Natural killer cell treated with Interleukin-12 subunit alpha and Interleukin-12 subunit beta and Interleukin-15 and Interleukin-18, amount 100 ng/mL, for 72 hours (primary cell): ENCODE data around the gene MYLK. TPM values are rescaled to one million over a fixed set of nuclear protein-coding genes. Genes with fewer than 3 reads are reported as not detected.
A peak's percentile ranks its signal among the peaks of the same experiment; 100 is the strongest.

Source experiments
- ATAC-seq, 2 donors: fragments of 150-1000 bp; cut with Tn5 transposase in 1 of 2; sonication (Bioruptor Pico), chemical (Tn5 transposase) in 1 of 2; 2 replicates each; pipeline ENCODE4 v1.10.0; 2021
- DNase-seq: peaks from one replicate; pipeline ENCODE4 v3.0.0; 2022; ENCODE audit warnings: low spot score
- H3K27ac Mint-ChIP-seq, 2 donors: 1 replicate in 1 of 2; 2 replicates in 1 of 2; pipeline ENCODE4 v1.8.0; 2022; ENCODE audit warnings: mixed read lengths in 2 of 2, mild to moderate bottlenecking in 1 of 2, moderate library complexity in 1 of 2
- H3K27me3 Mint-ChIP-seq, 2 donors: 1 replicate in 1 of 2; 2 replicates in 1 of 2; pipeline ENCODE4 v1.8.0; 2022; ENCODE audit warnings: mixed read lengths in 2 of 2
- H3K36me3 Mint-ChIP-seq: one replicate; pipeline ENCODE4 v1.8.0; 2022; ENCODE audit warnings: mixed read lengths
- H3K4me1 Mint-ChIP-seq, 2 donors: 1 replicate in 1 of 2; 2 replicates in 1 of 2; pipeline ENCODE4 v1.8.0; 2022; ENCODE audit warnings: low read depth in 2 of 2, mixed read lengths in 2 of 2, mild to moderate bottlenecking in 1 of 2
- H3K4me3 Mint-ChIP-seq: one replicate; pipeline ENCODE4 v1.8.0; 2022; ENCODE audit warnings: mixed read lengths
- H3K9me3 Mint-ChIP-seq: 2 replicates; pipeline ENCODE4 v1.8.0; 2022; ENCODE audit warnings: mixed read lengths
- total RNA-seq, 2 donors: library from RNA; stranded (reverse); gene quantifications; one replicate each; pipeline ENCODE4 v1.2.3, GENCODE V29; 2022

Gene MYLK
- total RNA-seq, 2 donors from 2014 or later: 0.12 to 0.14 TPM

GRCh38 chr3:123762805-123763204 lies 121.3 kb downstream of the MYLK start:
- Mint-ChIP-seq H3K4me3 (no peak overlapping the region), H3K36me3 (no peaks in the 10 kb centered on the region), H3K27me3 (peaks cover 6 to 25% of the 10 kb centered on the region in 2 donors), H3K9me3 (no peaks in the 10 kb centered on the region), H3K27ac (no peak overlapping the region), H3K4me1 (peaks cover 0 to 3% of the 10 kb centered on the region in 2 donors)
- DNase-seq (no peak), ATAC-seq (no peak)

DNA sequence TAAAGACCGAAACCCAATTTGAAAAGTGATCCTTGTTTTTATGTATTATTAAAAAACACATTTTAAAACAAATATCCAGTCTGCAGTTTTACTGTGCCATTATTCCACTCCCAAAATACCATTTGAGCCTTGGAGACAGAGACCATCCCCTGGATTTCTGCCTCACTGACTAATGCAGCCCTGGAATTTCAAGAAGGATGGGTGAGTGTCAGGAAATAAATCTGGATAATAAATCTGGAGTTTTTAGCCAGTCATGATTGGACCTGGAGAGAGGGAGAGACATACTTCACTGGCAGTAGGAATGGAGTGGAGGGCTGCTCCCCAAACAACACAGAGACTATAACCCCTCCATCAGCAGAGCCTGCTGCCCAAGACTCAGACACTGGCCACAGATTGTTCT lies 123.3 kb downstream of the MYLK start:
- peaks cover 9 to 34% of the 10 kb centered on the region in 2 donors for H3K27me3 Mint-ChIP-seq
- DNase-seq (no peak), ATAC-seq (no peak)
- H3K36me3 Mint-ChIP-seq: no peaks in the 10 kb centered on the region
- H3K4me1 Mint-ChIP-seq: peaks cover 0 to 11% of the 10 kb centered on the region in 2 donors
- H3K4me3 Mint-ChIP-seq: no peak overlapping the region
- no peaks in the 10 kb centered on the region for H3K9me3 Mint-ChIP-seq
- H3K27ac Mint-ChIP-seq: no peak overlapping the region

- Mint-ChIP-seq H3K27me3 (peaks cover 9 to 33% of the 10 kb centered on the region in 2 donors), H3K36me3 (no peaks in the 10 kb centered on the region), H3K4me3 (no peak overlapping the region), H3K4me1 (peaks cover 0 to 8% of the 10 kb centered on the region in 2 donors), H3K9me3 (no peaks in the 10 kb centered on the region), H3K27ac (no peak overlapping the region)
- DNase-seq: no peak
- no peak for ATAC-seq
These were observed 124.3 kb downstream of the MYLK start for GRCh38 chr3:123759871-123760270.

- no peak for DNase-seq
- H3K4me1 Mint-ChIP-seq: peaks cover 0 to 8% of the 10 kb centered on the region in 2 donors
- no peak overlapping the region for H3K4me3 Mint-ChIP-seq
- peaks cover 6 to 27% of the 10 kb centered on the region in 2 donors for H3K27me3 Mint-ChIP-seq
- no peaks in the 10 kb centered on the region for H3K36me3 Mint-ChIP-seq
- no peaks in the 10 kb centered on the region for H3K9me3 Mint-ChIP-seq
- no peak overlapping the region for H3K27ac Mint-ChIP-seq
- no peak for ATAC-seq
These were observed 124.8 kb downstream of the MYLK start for GRCh38 chr3:123759311-123759710.

DNA sequence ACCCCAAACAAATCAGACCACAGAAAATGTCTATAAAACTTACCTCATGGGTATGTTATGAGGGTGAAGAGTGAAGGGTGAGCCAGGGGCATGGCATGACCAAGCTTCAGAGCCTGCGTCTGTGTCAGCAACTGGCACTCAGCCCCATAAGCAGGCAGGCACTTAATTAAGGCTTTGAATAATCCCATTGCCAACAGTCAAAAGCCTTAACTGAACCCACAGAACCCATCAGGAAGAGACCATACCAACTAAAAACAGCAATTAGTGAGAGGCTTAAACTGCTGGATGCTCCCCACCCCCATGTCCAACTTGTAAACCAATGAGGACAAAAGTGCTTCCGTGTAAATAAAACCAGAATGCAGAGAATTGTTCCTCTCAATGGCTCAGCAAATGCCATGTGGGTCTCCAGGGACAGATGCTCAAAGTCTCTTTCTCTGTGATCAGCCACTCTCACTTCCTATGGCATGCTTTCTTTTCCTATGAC lies 126.0 kb downstream of the MYLK start:
- no peak for DNase-seq
- H3K36me3 Mint-ChIP-seq: no peaks in the 10 kb centered on the region
- H3K27me3 Mint-ChIP-seq: peaks cover 6 to 20% of the 10 kb centered on the region in 2 donors
- H3K27ac Mint-ChIP-seq: no peak overlapping the region
- H3K9me3 Mint-ChIP-seq: no peaks in the 10 kb centered on the region
- no peak overlapping the region for H3K4me3 Mint-ChIP-seq
- peaks cover 0 to 8% of the 10 kb centered on the region in 2 donors for H3K4me1 Mint-ChIP-seq
- no peak for ATAC-seq

DNA sequence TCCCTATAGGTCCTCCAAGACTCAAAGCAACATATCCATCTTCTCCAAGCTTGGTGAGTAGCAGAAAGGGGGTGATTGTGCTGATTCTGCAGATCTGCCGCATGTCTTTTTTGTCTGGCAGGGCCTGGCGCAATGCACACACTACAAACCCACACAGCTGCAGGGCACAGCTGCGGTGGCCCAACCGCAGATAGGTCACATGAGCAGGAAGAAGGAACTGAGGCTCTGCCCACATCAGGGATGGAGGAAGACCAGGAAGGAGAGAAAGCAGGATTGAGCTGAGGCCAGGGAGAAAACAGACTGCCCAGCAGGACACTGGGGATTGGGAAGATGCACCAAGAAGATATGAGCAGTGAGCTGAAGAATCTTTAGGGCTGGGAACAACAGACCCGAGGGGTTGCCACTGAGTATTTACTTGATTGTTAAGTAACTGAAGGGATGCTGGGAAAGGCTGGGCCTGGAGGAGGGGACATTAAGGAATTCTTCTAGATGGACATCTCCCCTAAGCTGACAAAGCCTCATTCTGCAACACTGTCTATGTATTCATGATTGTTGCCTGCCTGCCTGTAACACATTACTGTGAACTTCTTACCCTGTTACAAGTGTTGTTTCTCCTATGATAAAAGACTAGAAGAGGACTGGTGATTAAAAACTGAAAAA lies 126.7 kb downstream of the MYLK start:
- no peak for DNase-seq
- no peaks in the 10 kb centered on the region for H3K36me3 Mint-ChIP-seq
- peaks cover 0 to 8% of the 10 kb centered on the region in 2 donors for H3K4me1 Mint-ChIP-seq
- no peak for ATAC-seq
- no peak overlapping the region for H3K27ac Mint-ChIP-seq
- no peaks in the 10 kb centered on the region for H3K9me3 Mint-ChIP-seq
- peaks cover 6 to 13% of the 10 kb centered on the region in 2 donors for H3K27me3 Mint-ChIP-seq
- no peak overlapping the region for H3K4me3 Mint-ChIP-seq

GRCh38 chr3:123755501-123755900 lies 128.6 kb downstream of the MYLK start:
- H3K4me1 Mint-ChIP-seq: peaks cover 0 to 8% of the 10 kb centered on the region in 2 donors
- DNase-seq (no peak), ATAC-seq (no peak)
- no peak overlapping the region for H3K27ac Mint-ChIP-seq
- peaks cover 6 to 19% of the 10 kb centered on the region in 2 donors for H3K27me3 Mint-ChIP-seq
- H3K9me3 Mint-ChIP-seq: no peaks in the 10 kb centered on the region
- no peaks in the 10 kb centered on the region for H3K36me3 Mint-ChIP-seq
- H3K4me3 Mint-ChIP-seq: no peak overlapping the region

DNA sequence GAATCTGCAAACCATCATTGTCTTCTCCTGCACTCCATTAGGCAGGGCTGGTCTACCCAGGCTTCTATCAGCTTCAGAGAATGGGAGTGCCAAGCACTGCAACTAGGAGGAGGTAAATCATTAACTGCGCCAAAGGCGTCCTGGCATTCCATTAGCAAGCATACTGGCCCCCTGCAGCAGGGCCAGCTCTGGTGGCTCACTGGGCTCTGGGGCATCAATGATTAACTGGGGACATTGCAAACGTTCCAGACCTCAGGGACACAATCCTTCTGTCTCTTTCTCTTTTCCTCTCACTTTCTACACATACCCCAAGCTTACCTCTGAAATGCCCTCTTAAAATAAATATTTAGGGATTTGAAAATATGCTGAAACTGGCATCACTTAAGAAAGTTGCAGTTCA lies 129.0 kb downstream of the MYLK start:
- H3K4me1 Mint-ChIP-seq: peaks cover 0 to 8% of the 10 kb centered on the region in 2 donors
- H3K27ac Mint-ChIP-seq: no peak overlapping the region
- ATAC-seq (no peak), DNase-seq (no peak)
- H3K36me3 Mint-ChIP-seq: no peaks in the 10 kb centered on the region
- H3K27me3 Mint-ChIP-seq: peaks cover 6 to 19% of the 10 kb centered on the region in 2 donors
- H3K4me3 Mint-ChIP-seq: no peak overlapping the region
- H3K9me3 Mint-ChIP-seq: no peaks in the 10 kb centered on the region

DNA sequence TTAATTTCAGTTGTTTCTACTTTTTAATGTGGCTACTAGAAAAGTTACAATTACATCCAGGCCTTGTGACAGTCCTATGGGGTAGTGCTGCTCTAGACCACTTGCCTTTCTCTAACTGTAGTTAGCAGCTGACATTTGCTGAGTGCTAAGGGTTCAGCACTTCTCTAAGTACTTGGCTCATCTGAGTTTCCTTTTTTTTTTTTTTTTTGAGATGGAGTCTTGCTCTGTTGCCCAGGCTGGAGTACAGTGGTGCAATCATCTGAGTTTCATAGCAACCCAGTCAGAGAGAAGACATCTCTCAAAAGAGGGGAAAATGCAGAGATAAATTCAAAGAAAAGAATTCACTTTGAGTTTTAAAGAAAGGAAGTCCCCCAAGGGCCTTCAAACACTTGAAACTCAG lies 130.8 kb downstream of the MYLK start:
- peaks cover 3 to 19% of the 10 kb centered on the region in 2 donors for H3K27me3 Mint-ChIP-seq
- peaks cover 0 to 8% of the 10 kb centered on the region in 2 donors for H3K4me1 Mint-ChIP-seq
- H3K9me3 Mint-ChIP-seq: no peaks in the 10 kb centered on the region
- ATAC-seq (no peak), DNase-seq (no peak)
- no peak overlapping the region for H3K27ac Mint-ChIP-seq
- H3K36me3 Mint-ChIP-seq: no peaks in the 10 kb centered on the region
- H3K4me3 Mint-ChIP-seq: no peak overlapping the region

DNA sequence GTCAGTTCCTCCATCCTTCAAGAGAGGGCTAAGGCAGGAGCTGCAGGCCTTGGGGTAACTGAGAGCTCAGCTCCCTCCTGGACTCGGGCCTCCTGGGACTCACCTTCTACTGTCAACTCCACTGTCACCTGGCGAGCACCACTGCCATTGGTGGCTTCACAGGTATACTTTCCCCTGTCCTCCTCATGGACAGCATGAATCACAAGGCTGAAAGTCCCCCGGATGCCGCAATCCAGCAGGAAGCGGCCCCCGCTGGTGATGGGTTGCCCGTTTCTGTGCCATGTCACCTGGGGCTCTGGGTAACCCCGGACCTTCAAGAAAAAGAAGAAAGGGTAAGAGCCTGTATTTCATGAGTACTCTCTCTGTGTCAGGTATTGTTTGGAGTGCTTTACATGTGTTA lies 131.9 kb downstream of the MYLK start:
- Mint-ChIP-seq H3K27me3 (peaks cover 1 to 10% of the 10 kb centered on the region in 2 donors), H3K4me1 (peaks cover 0 to 5% of the 10 kb centered on the region in 2 donors), H3K9me3 (no peaks in the 10 kb centered on the region), H3K36me3 (no peaks in the 10 kb centered on the region), H3K27ac (no peak overlapping the region), H3K4me3 (no peak overlapping the region)
- ATAC-seq (peak in 1 of 2 donors; percentile 38), DNase-seq (no peak)

GRCh38 chr3:123751433-123751832 lies 132.7 kb downstream of the MYLK start:
- Mint-ChIP-seq H3K27me3 (peaks cover 3 to 14% of the 10 kb centered on the region in 2 donors), H3K4me1 (peaks cover 0 to 1% of the 10 kb centered on the region in 2 donors), H3K27ac (no peak overlapping the region), H3K4me3 (no peak overlapping the region), H3K36me3 (no peaks in the 10 kb centered on the region), H3K9me3 (no peaks in the 10 kb centered on the region)
- DNase-seq (no peak), ATAC-seq (no peak)

GRCh38 chr3:123750659-123751420 lies 133.3 kb downstream of the MYLK start:
- Mint-ChIP-seq H3K9me3 (no peaks in the 10 kb centered on the region), H3K36me3 (no peaks in the 10 kb centered on the region), H3K27ac (no peak overlapping the region), H3K4me1 (no peaks in the 10 kb centered on the region), H3K27me3 (peaks cover 3 to 15% of the 10 kb centered on the region in 2 donors), H3K4me3 (no peak overlapping the region)
- DNase-seq (no peak), ATAC-seq (no peak)

DNA sequence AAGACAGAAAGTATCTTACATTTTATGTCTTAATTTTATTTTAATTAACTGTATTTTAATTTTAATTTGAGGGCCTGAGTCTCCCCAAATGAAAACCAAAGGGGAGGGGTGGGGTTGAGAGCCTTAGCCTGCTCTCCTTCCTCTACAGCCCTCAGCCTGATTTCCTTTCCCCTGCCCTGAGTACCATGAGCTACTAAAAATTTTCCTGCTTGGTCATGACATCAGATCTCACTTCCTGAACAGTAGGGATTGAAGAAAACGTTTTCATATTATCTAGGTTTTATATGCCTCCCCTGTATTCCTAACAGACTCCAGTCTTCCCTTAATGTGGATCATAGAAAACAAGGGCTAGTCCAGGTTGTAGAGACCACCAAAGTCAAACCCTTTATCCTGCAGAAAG lies 133.9 kb downstream of the MYLK start:
- no peak for ATAC-seq
- H3K9me3 Mint-ChIP-seq: no peaks in the 10 kb centered on the region
- peaks cover 3 to 15% of the 10 kb centered on the region in 2 donors for H3K27me3 Mint-ChIP-seq
- H3K4me1 Mint-ChIP-seq: no peaks in the 10 kb centered on the region
- no peaks in the 10 kb centered on the region for H3K36me3 Mint-ChIP-seq
- no peak for DNase-seq
- no peak overlapping the region for H3K4me3 Mint-ChIP-seq
- H3K27ac Mint-ChIP-seq: no peak overlapping the region

- Mint-ChIP-seq H3K27ac (no peak overlapping the region), H3K36me3 (no peaks in the 10 kb centered on the region), H3K27me3 (peaks cover 3 to 15% of the 10 kb centered on the region in 2 donors), H3K9me3 (no peaks in the 10 kb centered on the region), H3K4me3 (no peak overlapping the region), H3K4me1 (no peaks in the 10 kb centered on the region)
- no peak for ATAC-seq
- no peak for DNase-seq
These were observed 134.4 kb downstream of the MYLK start for GRCh38 chr3:123749711-123750110.
